ENCODE results near the gene IMPDH1.

DNA sequence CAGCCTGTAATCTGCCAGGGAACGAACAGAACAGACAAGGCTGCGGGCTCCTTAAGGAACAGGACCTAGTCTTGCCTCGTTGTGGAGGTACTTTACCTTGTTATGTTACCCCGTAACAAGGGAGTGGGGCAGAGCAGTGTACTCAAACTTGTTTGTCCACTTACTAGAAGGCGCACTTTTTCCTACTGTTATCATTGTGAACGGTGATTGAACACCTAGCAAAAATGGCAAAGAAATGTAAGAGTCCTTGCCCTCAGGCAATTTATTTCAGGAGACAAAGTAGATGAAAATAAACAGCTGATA lies 620 bp upstream of the IMPDH1 start:
- TF ChIP-seq POLR2A (IDR thresholded peaks at IDR 0.05): no peak
- no peak for TF ChIP-seq CTCF (IDR thresholded peaks at IDR 0.05)
- no peak for TF ChIP-seq EP300 (IDR thresholded peaks at IDR 0.05)
- TF ChIP-seq POLR2AphosphoS5 (IDR thresholded peaks at IDR 0.05): no peak
